Left kidney (tissue), 2 donors: ENCODE results near the gene SDCBP2. TPM values are rescaled to one million over a fixed set of nuclear protein-coding genes. Genes with fewer than 3 reads are reported as not detected.

Source experiments
- DNase-seq: peaks from one replicate; pipeline ENCODE4 v3.0.0-alpha.2; 2013
- polyA plus RNA-seq: library from polyadenylated mRNA; unstranded; fragments of 120-200 nt; gene quantifications from one replicate; pipeline ENCODE4 v1.2.1, GENCODE V29; 2013; ENCODE audit not compliant: insufficient read length

Gene SDCBP2
- polyA plus RNA-seq, 1 donor = 1.7 TPM

DNA sequence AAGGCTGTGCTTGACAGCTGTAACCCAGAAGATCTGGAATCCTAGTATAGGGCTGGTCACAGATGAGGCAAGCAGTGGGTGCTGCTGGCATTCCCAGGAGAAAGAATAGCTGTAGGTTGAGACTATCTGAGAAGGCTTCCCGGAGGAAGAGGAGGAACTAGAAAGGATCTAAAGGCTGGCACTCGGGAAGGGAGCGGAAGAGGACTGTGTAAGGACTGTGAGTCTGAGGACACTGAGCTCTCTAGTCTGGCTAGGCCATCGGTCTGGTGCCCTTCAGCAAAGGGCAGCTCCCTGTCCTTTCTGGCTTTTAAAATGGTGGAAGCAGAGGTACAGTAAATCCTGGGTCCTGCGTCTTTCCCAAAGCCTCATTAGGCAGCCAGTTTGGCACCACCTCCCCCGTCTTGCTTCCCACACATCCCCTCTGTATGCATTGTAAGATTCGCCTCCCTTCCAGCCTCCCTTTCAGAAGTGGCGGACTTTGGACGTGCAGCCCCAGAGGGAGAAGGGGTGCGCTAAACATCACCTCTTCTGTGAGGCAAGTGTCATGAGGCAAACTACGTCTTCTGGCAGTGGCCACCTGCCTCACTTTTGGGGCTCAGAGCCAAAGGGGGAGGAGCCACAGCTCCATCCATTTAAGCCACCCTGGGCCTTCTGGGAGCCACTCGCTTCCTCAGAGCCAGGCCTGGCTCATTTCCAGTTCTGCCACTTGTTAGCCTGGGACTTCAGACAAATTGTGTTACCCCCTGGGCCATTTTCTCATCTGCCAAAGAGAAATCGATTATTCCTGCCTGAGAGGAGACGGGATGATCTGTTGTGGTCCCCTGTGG is 54.2 kb downstream of the SDCBP2 start:
- no peak for DNase-seq

DNA sequence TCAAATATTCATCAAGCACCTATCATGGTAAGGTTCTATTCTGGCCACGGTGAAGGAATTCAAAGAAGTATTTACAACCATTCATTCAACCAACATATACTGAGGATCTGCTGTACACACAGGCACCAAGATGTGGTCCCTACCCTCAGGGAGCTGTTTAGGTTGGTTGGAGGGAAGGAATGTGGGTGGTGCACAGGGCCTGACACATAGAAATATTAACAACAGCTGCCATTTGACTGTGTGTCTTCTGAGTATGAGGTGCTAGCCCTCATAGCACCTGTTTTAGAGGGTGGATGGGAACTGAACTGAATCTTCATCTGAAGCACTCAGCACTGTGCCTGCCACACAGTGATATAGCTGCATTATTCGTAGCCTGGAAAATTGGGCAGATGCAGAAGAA is 55.6 kb downstream of the SDCBP2 start:
- DNase-seq = no peak

DNA sequence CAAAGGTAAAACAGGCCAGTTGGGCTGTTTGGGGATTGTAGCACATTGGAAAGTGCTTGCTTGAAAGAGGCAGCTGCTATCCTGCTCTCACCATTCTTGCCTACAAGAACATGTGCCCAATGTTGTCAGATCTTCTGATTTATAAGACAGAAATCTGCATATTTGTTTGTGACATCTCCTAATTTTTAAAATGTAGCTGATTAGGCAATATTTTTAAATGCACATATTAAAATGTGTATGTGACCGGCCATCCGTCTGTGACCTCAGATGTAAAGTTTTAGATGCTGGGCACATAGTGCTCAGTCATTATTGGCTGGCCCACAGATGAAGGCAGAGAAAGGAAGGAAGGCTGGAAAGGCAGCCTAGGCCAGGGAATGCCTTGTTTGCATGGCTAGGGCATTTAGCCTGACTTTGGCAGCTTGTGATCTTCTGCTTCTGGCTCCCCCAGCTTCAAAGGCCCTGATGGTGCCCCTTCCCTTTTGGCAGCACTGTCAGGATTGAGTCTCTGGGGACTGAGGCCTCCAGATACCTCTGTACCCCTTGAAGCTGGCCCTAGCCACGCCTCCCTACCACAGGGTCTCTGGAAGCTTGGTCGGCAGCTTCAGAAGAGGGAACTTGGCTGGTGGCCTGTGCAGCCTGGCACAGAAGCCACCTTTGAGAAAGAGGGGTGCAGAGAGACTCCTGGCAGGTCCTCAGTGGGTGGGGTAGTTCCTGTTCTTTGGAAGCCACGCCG is 56.4 kb downstream of the SDCBP2 start:
- DNase-seq = no peak

DNA sequence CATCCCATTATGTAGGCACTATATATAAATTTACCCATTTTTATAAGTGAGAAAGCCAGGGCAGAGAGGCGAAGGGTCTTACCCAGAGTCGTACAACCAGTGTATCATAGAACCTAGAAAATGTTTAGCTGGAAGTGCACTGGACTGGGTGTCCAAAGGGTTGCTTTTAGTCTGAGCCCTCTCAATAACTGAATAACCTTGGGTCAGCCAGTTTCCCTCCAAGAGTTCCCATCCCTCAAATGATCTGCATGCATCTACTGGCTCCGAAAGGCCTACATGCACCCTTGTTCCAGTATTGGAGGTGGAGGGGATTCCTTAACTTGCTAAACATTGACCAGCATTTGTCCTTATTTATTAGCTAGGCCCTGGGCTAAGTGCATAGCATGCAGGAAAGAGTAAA is 59.1 kb downstream of the SDCBP2 start:
- DNase-seq = no peak

DNA sequence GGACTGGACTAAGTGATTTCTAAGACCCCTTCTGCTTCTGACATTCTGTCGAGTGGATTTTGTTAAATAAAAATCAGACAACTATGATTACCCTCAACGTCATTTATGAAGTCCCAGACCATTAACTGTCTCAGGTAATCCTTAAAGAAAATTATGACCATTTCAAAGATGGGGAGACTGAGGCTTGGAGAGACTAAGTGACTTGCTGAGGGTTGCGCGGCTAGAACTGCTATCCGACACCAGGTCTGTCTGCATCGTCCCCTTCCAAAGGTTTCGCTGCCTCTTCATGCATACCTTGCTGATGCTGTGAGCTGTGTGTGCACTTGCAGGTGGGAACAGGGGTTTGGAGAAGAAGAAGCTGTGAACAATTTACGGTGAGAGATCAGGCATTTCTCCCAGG is 59.7 kb downstream of the SDCBP2 start:
- no peak for DNase-seq

DNA sequence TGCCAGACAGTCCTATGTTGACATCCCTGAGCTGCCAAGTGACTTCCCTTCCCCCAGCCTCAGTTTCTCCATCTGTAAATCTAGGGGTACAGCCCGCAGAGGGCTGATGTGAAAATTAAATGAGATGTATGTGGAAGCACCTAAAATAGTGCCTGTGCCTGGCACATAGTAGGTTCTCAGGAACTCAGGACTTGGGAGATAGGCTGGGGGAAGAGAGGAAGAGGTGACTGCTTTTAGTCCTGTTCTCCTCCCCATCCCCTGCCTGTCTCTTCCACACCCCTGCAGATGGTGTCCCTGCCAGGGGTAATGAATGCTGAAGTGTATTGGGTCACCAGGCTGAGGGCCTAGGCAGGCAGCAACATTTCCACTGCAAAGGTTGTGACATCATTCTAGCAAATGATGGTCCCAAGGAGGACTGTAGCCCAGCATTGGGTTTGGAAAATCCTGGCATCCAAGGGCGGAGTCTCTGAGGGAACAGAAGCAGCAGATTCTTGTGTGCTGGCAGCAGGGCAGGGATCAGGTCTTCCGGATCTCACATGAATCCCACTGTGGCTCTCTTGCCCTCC is 61.0 kb downstream of the SDCBP2 start:
- no peak for DNase-seq

DNA sequence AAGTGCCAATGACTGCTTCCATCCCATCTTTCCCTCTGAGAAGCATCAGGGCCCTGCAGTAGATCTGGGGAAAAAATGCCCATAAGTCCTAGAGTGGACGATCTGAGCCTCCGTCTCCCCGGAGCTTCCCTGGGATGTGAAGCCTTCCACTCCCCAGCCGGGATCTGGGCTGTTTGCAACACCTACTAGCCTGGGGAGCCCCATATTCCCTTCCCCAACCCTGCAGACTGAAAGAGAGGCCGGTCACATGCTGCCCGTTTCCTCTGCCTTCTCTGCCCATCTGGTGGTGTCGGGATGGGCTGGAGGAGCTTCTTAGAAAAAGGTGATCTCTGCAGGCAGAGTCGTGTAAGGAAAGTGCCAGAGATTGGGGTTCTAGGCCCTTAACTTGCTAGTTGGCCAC is 61.8 kb downstream of the SDCBP2 start:
- DNase-seq = no peak

DNA sequence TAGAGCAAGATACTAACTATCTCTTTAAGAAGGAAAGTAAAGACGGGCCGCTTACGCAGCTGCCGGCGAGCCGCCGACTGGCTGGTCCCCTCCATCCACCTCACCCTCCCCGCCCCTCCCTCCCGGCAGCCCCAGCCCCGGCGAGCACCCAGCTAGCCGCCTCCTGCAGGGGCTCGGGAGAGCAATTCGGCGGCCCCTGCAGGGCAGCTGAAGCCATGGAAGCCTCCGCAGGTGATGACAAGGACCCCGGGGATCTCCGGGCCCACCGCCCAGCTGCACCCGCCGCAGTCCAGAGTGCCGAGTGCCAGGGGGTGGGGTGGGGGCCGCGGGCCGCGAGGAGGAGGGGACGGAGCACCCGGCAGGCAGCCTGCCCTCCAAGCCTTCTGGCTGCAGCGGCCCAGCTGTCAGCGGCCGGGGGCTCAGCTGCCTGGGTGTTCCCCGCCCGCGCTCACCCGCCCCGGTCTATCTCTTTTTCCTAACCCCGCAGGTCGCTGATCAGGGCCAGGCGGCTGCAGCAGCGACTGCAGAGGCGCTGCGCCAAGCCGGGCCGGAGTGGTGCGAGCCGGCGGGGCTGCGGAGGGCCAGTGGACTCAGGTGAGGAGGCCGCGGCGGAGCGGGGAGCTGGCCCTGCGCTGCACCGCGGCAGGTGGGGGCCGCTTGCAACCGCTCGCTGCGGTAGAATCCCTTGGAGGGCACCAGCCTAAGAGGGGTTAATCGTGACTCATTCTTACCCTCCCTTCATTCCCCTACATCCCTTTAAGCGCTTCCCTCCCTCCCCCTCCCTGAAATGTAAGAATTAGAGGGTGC is 62.6 kb downstream of the SDCBP2 start, which contains the start of gene SNPH:
TSS of gene SNPH (plus strand) at position 128 of the 807 bp plus-strand sequence. CDS start 29,946 bp downstream, outside the sequence.
- peak; percentile 46 for DNase-seq

DNA sequence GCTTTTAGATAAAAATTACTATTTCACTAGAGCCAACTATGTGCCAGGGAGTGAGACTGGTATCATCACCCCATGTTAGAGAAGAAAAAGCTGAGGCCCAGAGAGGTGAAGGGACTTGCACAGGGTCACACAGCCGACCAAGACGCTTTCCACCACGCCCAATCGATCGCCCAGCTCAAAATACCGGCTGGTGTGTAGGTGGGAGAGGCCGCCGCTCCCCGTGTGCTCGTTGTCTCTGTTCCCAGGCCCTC is 63.1 kb downstream of the SDCBP2 start:
- DNase-seq = no peak

DNA sequence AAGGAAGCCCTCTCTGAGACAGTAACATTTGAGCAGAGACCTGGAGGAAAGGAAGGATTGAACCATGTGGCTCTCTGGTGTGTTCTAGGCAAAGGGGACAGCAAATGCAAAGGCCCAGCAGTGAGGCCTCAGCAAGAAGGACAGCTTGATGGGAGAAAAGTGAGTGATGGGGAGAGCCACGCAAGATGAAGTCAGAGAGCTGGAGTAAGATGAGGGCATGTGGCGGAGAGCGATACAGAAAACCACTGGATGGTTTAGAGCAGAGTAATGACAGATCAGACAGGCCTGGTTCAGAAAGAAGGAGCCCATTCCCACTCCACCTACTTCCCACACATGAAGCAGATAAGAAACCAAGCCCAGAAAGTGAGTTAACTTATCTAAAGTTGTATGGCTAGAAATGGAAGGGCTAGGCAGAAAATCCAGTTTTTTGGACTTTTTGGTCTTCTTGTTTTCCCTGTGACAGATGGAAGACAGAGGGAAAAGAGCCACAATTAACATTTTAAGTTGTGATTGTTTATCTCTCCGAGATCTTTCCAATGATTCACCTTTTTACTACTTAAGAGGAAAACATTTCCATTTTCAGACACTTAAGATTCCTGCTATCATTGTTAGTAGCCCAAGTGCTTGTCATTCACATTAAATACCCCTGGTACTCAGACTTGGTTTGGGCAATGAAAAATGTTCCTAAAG is 63.6 kb downstream of the SDCBP2 start:
- no peak for DNase-seq

DNA sequence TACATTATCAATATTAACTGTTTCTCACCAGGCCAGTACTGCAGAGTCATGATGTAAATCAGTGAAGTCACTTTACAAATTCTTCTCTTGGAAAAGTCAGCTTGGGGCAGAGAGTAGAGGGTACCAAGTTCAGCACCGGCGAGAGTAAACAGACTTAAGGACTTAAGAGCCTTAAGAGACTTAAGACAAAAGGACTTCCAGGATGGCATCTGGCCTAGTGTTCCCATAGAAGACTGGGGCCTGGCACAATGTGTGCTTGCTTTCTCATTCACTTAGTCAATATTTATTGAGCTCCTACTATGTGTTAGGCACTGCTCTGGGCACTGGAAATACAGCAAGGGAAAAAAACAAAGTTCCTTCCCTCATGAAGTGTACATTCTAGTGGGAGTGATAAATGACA is 64.2 kb downstream of the SDCBP2 start:
- DNase-seq = no peak

DNA sequence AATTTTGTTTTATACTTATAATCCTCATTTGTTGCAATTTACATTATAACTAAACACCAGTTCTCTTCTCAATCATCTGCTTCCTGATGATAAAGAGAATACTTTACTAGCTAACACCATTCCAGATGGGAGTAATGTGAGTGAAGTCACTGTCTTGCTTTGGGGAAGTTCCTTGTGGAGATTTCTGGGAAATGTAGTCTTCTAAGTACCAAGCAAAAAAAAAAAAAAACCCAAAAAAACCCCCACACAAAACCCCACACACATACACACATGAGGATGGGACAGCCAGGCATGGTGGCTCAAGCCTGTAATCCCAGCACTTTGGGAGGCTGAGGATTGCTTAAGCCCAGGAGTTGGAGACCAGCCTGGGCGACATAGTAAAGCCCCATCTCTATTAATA is 65.1 kb downstream of the SDCBP2 start:
- DNase-seq = no peak

Other genes starting within 250 kb of the SDCBP2 start
- 111 TPM for gene PSMF1, start 210.5 kb downstream of the SDCBP2 start, polyA plus RNA-seq
- 5.2 TPM for gene TMEM74B, start 144.2 kb downstream of the SDCBP2 start, polyA plus RNA-seq
- 0.43 TPM for gene C20orf202, start 125.7 kb downstream of the SDCBP2 start, polyA plus RNA-seq
- not detected for gene RAD21L1, start 103.1 kb downstream of the SDCBP2 start, polyA plus RNA-seq
- gene SNPH, start 62.8 kb downstream of the SDCBP2 start, polyA plus RNA-seq = 3.3 TPM
- 362 TPM for gene FKBP1A, start 63.9 kb upstream of the SDCBP2 start, polyA plus RNA-seq
- gene NSFL1C, start 137.7 kb upstream of the SDCBP2 start, polyA plus RNA-seq = 104 TPM
- gene SIRPB2, start 162.3 kb upstream of the SDCBP2 start, polyA plus RNA-seq = 0.88 TPM
- not detected for gene SIRPD, start 228.6 kb upstream of the SDCBP2 start, polyA plus RNA-seq